ENCODE data around the gene ADAMTS4. TPM values are rescaled to one million over a fixed set of nuclear protein-coding genes. Genes with fewer than 3 reads are reported as not detected.

Gene ADAMTS4
- total and polyA plus RNA-seq, 2 of the 4 experiments (the other 2 are of a cell fraction): 0.39 to 0.72 TPM

DNA sequence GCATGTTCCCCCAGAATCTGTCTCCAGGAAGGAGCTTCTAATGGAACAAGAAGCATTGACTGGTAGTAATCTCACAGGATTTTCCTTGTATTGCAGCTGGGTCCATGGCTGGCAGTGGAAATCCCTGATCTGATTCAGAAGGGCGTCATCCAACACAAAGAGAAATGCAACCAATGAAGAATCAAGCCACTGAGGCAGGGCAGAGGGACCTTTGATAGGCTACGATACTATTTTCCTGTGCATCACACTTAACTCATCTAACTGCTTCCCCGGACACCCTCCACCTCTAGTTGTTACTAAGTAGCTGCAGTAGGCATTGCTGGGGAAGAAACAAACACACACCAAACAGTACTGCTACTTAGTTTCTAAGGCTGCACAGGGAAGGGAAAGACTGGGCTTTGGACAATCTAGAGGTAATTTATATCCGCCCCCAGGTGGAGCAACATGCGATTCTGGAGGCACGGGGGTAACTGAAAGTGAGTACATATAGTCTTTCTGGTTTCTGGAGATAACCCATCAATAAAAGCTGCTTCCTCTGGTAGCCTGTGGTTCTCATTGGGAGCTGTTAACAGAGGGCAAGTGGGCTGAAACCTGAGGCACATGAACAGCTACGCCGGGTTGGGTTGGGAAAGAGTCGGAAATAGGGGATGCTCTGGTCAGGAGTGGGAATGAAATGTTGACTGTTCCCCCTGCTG lies 40.4 kb downstream of the ADAMTS4 start (continued):
- TF ChIP-seq MXI1 (IDR thresholded peaks at IDR 0.05; ENCODE audit: borderline replicate concordance, low read depth, low read length): no peak

DNA sequence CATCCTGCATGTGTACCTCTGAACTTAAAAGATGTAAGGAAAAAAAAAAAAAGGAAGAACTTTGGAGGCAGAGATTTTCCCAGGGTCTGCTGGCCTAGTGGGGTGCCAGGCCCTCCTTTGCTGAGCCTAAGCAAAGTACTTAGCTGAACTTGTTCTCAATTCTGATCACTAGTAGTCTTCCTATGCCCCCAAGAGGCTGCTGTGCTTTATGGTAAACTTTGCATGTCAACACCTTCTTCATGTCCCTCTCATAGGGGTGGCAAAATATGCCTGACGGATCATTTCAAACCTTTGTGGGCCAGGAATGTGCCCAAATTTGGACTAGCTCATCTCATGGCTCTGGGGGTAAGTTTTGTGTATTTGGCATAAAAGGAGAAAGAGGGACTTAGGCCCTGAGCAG lies 41.0 kb downstream of the ADAMTS4 start:
- Histone ChIP-seq H3K27me3 (ENCODE audit: control insufficient read depth, insufficient read depth, low read length) (no peaks in the 10 kb centered on the region), H4K5ac (ENCODE audit: low read depth, low read length) (no peak overlapping the region), H3K9me1 (ENCODE audit: insufficient read depth, low read length) (peaks cover 19% of the 10 kb centered on the region), H3K23ac (ENCODE audit: low read depth, low read length) (no peak overlapping the region), H3K4me2 (ENCODE audit: low read depth, low read length) (no peak overlapping the region), H2AK5ac (ENCODE audit: low read depth, low read length) (no peak overlapping the region), H3K4me1 (ENCODE audit: control insufficient read depth, insufficient read depth, low read length) (peaks cover 7% of the 10 kb centered on the region), H3K79me1 (ENCODE audit: low read depth in 1 of 2, low read length in 2 of 2) (peaks cover 23 to 51% of the 10 kb centered on the region in 2 experiments), H3K9me3 (ENCODE audit: control insufficient read depth, insufficient read depth, low read length) (no peaks in the 10 kb centered on the region), H4K20me1 (ENCODE audit: insufficient read depth, low read length) (no peaks in the 10 kb centered on the region), H3K4ac (ENCODE audit: low read depth, low read length) (no peak overlapping the region), H3K9ac (ENCODE audit: low read depth, low read length) (no peak overlapping the region), H3K56ac (ENCODE audit: extremely low read depth, insufficient read depth, low read length) (no peak overlapping the region), H2AK9ac (replicated peaks; ENCODE audit: low read depth, low read length, poor library complexity) (no peak overlapping the region), H3K27ac (ENCODE audit: insufficient read depth, low read length) (no peak overlapping the region), H2BK120ac (ENCODE audit: low read depth, low read length) (no peak overlapping the region), H2AFZ (replicated peaks; ENCODE audit: low read length, poor library complexity) (no peak overlapping the region), H2BK20ac (ENCODE audit: low read depth, low read length) (no peak overlapping the region), H4K91ac (ENCODE audit: insufficient read depth, low read depth, low read length) (no peak overlapping the region), H3K14ac (replicated peaks; ENCODE audit: low read depth, low read length) (no peak overlapping the region), H3K18ac (ENCODE audit: low read depth, low read length) (no peak overlapping the region), H4K8ac (ENCODE audit: low read depth in 2 of 2, low read length in 2 of 2) (no peak overlapping the region), H2BK15ac (ENCODE audit: low read depth, low read length) (no peak overlapping the region), H3K4me3 (ENCODE audit: insufficient read depth, low read depth, low read length) (no peak overlapping the region), H3K36me3 (ENCODE audit: control insufficient read depth, insufficient read depth, low read length) (peaks cover 26% of the 10 kb centered on the region), H2BK5ac (ENCODE audit: low read depth, low read length, poor library complexity, severe bottlenecking) (no peak overlapping the region)
- no TSS peak for BruUV-seq (replicated peaks)
- dilution Hi-C loops (cut with HindIII; ENCODE audit: low sequenced_read_pairs, unreplicated experiment): no loop called here
- DNase-seq: no peak
- WGBS, 2 experiments (ENCODE audit: extremely low coverage in 2 of 2, insufficient read length in 1 of 2): no CpG with 5 or more reads among the region's 1 CpG
- ATAC-seq (ENCODE audit: low read depth): no peak
- CTCF ChIA-PET: interaction anchor here (0.6 to 1.0 kb wide), 2 partner anchors 31 to 775 kb away, joined by 3 to 6 read pairs; no protein-coding TSS in a partner anchor
- in situ Hi-C loops (cut with MboI; ENCODE audit: low sequenced_read_pairs): no loop called here
- intact Hi-C loops (cut with micrococcal nuclease): no loop called here
- POLR2A ChIA-PET (ENCODE audit: unreplicated experiment): no interaction called here
- no peak for TF ChIP-seq POLR2A (IDR thresholded peaks at IDR 0.05; ENCODE audit: low read depth, low read length)
- TF ChIP-seq, protein P1, sequence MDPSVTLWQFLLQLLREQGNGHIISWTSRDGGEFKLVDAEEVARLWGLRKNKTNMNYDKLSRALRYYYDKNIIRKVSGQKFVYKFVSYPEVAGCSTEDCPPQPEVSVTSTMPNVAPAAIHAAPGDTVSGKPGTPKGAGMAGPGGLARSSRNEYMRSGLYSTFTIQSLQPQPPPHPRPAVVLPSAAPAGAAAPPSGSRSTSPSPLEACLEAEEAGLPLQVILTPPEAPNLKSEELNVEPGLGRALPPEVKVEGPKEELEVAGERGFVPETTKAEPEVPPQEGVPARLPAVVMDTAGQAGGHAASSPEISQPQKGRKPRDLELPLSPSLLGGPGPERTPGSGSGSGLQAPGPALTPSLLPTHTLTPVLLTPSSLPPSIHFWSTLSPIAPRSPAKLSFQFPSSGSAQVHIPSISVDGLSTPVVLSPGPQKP (IDR thresholded peaks at IDR 0.05; ENCODE audit: borderline replicate concordance, low read depth, low read length): no peak
- no peak for TF ChIP-seq BHLHE40 (IDR thresholded peaks at IDR 0.05; ENCODE audit: low read depth, low read length)
- TF ChIP-seq, protein P2, sequence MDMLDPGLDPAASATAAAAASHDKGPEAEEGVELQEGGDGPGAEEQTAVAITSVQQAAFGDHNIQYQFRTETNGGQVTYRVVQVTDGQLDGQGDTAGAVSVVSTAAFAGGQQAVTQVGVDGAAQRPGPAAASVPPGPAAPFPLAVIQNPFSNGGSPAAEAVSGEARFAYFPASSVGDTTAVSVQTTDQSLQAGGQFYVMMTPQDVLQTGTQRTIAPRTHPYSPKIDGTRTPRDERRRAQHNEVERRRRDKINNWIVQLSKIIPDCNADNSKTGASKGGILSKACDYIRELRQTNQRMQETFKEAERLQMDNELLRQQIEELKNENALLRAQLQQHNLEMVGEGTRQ (IDR thresholded peaks at IDR 0.05; ENCODE audit: low read depth, low read length): no peak
- no peak for TF ChIP-seq CHD1 (IDR thresholded peaks at IDR 0.05; ENCODE audit: low read depth, low read length)
- no peak for TF ChIP-seq MAFK (IDR thresholded peaks at IDR 0.05; ENCODE audit: low read depth, low read length)
- TF ChIP-seq RFX5 (IDR thresholded peaks at IDR 0.05; ENCODE audit: low read depth, low read length): no peak
- TF ChIP-seq NFE2L2 (IDR thresholded peaks at IDR 0.05; ENCODE audit: low read depth, low read length): no peak
- TF ChIP-seq RCOR1 (IDR thresholded peaks at IDR 0.05; ENCODE audit: insufficient replicate concordance, low read length): no peak
- TF ChIP-seq CEBPB (IDR thresholded peaks at IDR 0.05; ENCODE audit: low read depth, low read length): no peak
- no peak for TF ChIP-seq MXI1 (IDR thresholded peaks at IDR 0.05; ENCODE audit: borderline replicate concordance, low read depth, low read length)
- no peak for TF ChIP-seq SMC3 (IDR thresholded peaks at IDR 0.05; ENCODE audit: low read depth, low read length)
- no peak for TF ChIP-seq FOS (IDR thresholded peaks at IDR 0.05; ENCODE audit: low read depth, low read length)
- TF ChIP-seq, protein P3, sequence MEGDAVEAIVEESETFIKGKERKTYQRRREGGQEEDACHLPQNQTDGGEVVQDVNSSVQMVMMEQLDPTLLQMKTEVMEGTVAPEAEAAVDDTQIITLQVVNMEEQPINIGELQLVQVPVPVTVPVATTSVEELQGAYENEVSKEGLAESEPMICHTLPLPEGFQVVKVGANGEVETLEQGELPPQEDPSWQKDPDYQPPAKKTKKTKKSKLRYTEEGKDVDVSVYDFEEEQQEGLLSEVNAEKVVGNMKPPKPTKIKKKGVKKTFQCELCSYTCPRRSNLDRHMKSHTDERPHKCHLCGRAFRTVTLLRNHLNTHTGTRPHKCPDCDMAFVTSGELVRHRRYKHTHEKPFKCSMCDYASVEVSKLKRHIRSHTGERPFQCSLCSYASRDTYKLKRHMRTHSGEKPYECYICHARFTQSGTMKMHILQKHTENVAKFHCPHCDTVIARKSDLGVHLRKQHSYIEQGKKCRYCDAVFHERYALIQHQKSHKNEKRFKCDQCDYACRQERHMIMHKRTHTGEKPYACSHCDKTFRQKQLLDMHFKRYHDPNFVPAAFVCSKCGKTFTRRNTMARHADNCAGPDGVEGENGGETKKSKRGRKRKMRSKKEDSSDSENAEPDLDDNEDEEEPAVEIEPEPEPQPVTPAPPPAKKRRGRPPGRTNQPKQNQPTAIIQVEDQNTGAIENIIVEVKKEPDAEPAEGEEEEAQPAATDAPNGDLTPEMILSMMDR (conservative IDR thresholded peaks at IDR 0.05; ENCODE audit: low read depth, low read length): no peak

Measured in IMR-90 (cell line).